Kidney (tissue), 14 donors: ENCODE measurements around the gene WNT16. TPM values are rescaled to one million over a fixed set of nuclear protein-coding genes. Genes with fewer than 3 reads are reported as not detected.

Experiments used
- DNase-seq, 5 donors: peaks; one replicate each; pipeline ENCODE4 v3.0.0-alpha.2; 2013 to 2020
- FAIRE-seq: peaks from 2 replicates; lab custom pipeline; 2012; peaks lifted over from hg19 to GRCh38; lab: Jason Lieb, UNC
- H3K27ac ChIP-seq, 2 donors: one replicate each; pipeline ENCODE4 v1.7.0; 2013; ENCODE audit warnings: low read depth in 2 of 2, low read length in 2 of 2, inconsistent platforms in 1 of 2
- H3K27me3 ChIP-seq: one replicate; pipeline ENCODE4 v1.7.1; 2013; ENCODE audit warnings: low read length, inconsistent platforms; ENCODE audit not compliant: control insufficient read depth, insufficient read depth
- H3K36me3 ChIP-seq, 3 donors: one replicate each; pipeline versions ENCODE4 v1.7.0 to v1.7.1; 2013; ENCODE audit warnings: low read length in 3 of 3, control low read depth in 1 of 3, inconsistent platforms in 1 of 3; ENCODE audit not compliant: insufficient read depth in 3 of 3, control insufficient read depth in 2 of 3
- H3K4me1 ChIP-seq, 3 donors: one replicate each; pipeline versions ENCODE4 v1.7.0 to v1.7.1; 2013; ENCODE audit warnings: low read length in 3 of 3, inconsistent platforms in 1 of 3, low read depth in 1 of 3; ENCODE audit not compliant: control insufficient read depth in 2 of 3, insufficient read depth in 2 of 3
- H3K4me3 ChIP-seq, 3 donors: one replicate each; pipeline versions ENCODE4 v1.7.0 to v1.8.1; 2013; ENCODE audit warnings: low read length in 3 of 3, control low read depth in 1 of 3, inconsistent platforms in 1 of 3
- H3K9ac ChIP-seq, 3 donors: one replicate each; pipeline versions ENCODE4 v1.7.0 to v1.7.1; 2013; ENCODE audit warnings: low read length in 3 of 3, control low read depth in 1 of 3, inconsistent platforms in 1 of 3
- H3K9me3 ChIP-seq, 3 donors: one replicate each; pipeline versions ENCODE4 v1.7.0 to v1.7.1; 2013; ENCODE audit warnings: low read length in 3 of 3, control low read depth in 1 of 3, inconsistent platforms in 1 of 3; ENCODE audit not compliant: control insufficient read depth in 2 of 3, insufficient read depth in 1 of 3
- CTCF ChIP-seq: IDR thresholded peaks from 3 replicates; pipeline ENCODE4 v1.5.1; 2012; ENCODE audit warnings: mild to moderate bottlenecking, moderate library complexity, borderline replicate concordance; ENCODE audit not compliant: insufficient read depth; ENCODE audit errors: extremely low read depth
- intact Hi-C: fragments of 100-400 bp; cut with DNase I; formaldehyde crosslinking; loops from one replicate; pipeline ENCODE4 v1.11.1; 2022
- polyA plus RNA-seq: library from polyadenylated mRNA; stranded (reverse); fragments of 350-450 nt; fragmentation: Illumina TruSeq; extraction: RNeasy Lipid Tissue Mini Kit (QIAGEN cat#74804); gene quantifications from one replicate; pipeline ENCODE4 v1.2.3, GENCODE V29; 2014; ENCODE audit warnings: low read depth, low replicate concordance; ENCODE audit not compliant: insufficient read depth
- total RNA-seq: library from RNA; stranded (reverse); fragmentation: NEBNext Ultra II Directional; extraction: Animal tissue kit (Norgen Biotek cat#: 25700); gene quantifications from one replicate; pipeline ENCODE4 v1.2.1, GENCODE V29; 2021
- donor health status: control.
- donor health status: control.
- donor health status: control.
- donor health status: control.
- donor health status: control.
- donor health status: DM: yes; HTN: yes; CAD: no.
- donor health status: Normal renal cell carcinoma (clear cell type).

Gene WNT16
- total and polyA plus RNA-seq, 2 donors from 2014 or later = not detected

- FAIRE-seq (no peak), DNase-seq (no peak)
- no peaks in the 10 kb centered on the region for H3K27me3 ChIP-seq
- TF ChIP-seq CTCF = no peak
- H3K4me1 ChIP-seq = no peaks in the 10 kb centered on the region
- H3K9me3 ChIP-seq = no peaks in the 10 kb centered on the region
- peaks cover 2 to 7% (median 4%) of the 10 kb centered on the region in 3 donors for H3K36me3 ChIP-seq
- no peak overlapping the region for H3K9ac ChIP-seq
- intact Hi-C loops = no loop called here
- no peak overlapping the region for H3K4me3 ChIP-seq
- no peak overlapping the region for H3K27ac ChIP-seq
Observed at GRCh38 chr7:121376979-121377378, 48.2 kb downstream of the WNT16 start.

GRCh38 chr7:121379930-121380329 lies 51.1 kb downstream of the WNT16 start:
- H3K36me3 ChIP-seq = peaks cover 2 to 7% (median 4%) of the 10 kb centered on the region in 3 donors
- no peak for TF ChIP-seq CTCF
- no peaks in the 10 kb centered on the region for H3K9me3 ChIP-seq
- intact Hi-C loops = no loop called here
- FAIRE-seq = no peak
- H3K27me3 ChIP-seq = no peaks in the 10 kb centered on the region
- no peak overlapping the region for H3K27ac ChIP-seq
- no peak overlapping the region for H3K4me3 ChIP-seq
- no peak for DNase-seq
- no peak overlapping the region for H3K9ac ChIP-seq
- H3K4me1 ChIP-seq = no peaks in the 10 kb centered on the region

- no peak for TF ChIP-seq CTCF
- Histone ChIP-seq H3K9me3 (no peaks in the 10 kb centered on the region), H3K27me3 (no peaks in the 10 kb centered on the region), H3K27ac (no peak overlapping the region), H3K4me3 (no peak overlapping the region), H3K36me3 (peaks cover 2 to 5% (median 3%) of the 10 kb centered on the region in 3 donors), H3K9ac (no peak overlapping the region), H3K4me1 (peaks cover 0 to 8% (median 3%) of the 10 kb centered on the region in 3 donors)
- no peak for DNase-seq
- no peak for FAIRE-seq
- intact Hi-C loops = no loop called here
Observed at GRCh38 chr7:121382473-121382872, 53.7 kb downstream of the WNT16 start.

GRCh38 chr7:121383235-121383910 lies 54.6 kb downstream of the WNT16 start:
- FAIRE-seq (no peak), DNase-seq (no peak)
- TF ChIP-seq CTCF = no peak
- Histone ChIP-seq H3K4me3 (no peak overlapping the region), H3K27ac (no peak overlapping the region), H3K36me3 (peaks cover 0 to 2% (median 0%) of the 10 kb centered on the region in 3 donors), H3K4me1 (peaks cover 0 to 8% (median 3%) of the 10 kb centered on the region in 3 donors), H3K9me3 (no peaks in the 10 kb centered on the region), H3K27me3 (no peaks in the 10 kb centered on the region), H3K9ac (no peak overlapping the region)
- intact Hi-C loops = no loop called here
